Type B pancreatic cell (in vitro differentiated cells): ENCODE measurements around the gene DNM1L. TPM values are rescaled to one million over a fixed set of nuclear protein-coding genes. Genes with fewer than 3 reads are reported as not detected.

Source experiments
- DNase-seq: peaks from one replicate; pipeline ENCODE4 v3.0.0; 2021; ENCODE audit warnings: mixed read lengths; ENCODE audit not compliant: unreplicated experiment; ENCODE audit errors: extremely low spot score
- H3K27ac Mint-ChIP-seq: 2 replicates; pipeline ENCODE4 v1.8.0; 2021; ENCODE audit warnings: mild to moderate bottlenecking, mixed read lengths
- H3K27me3 Mint-ChIP-seq: 2 replicates; pipeline ENCODE4 v1.8.0; 2021; ENCODE audit warnings: mixed read lengths
- H3K36me3 Mint-ChIP-seq: 2 replicates; pipeline ENCODE4 v1.8.0; 2021; ENCODE audit warnings: mixed read lengths
- H3K4me1 Mint-ChIP-seq: one replicate; pipeline ENCODE4 v1.8.0; 2021; ENCODE audit warnings: mixed read lengths; ENCODE audit not compliant: unreplicated experiment
- H3K4me3 Mint-ChIP-seq: 2 replicates; pipeline ENCODE4 v1.8.0; 2021; ENCODE audit warnings: mild to moderate bottlenecking, mixed read lengths
- H3K9me3 Mint-ChIP-seq: 2 replicates; pipeline ENCODE4 v1.8.0; 2021; ENCODE audit warnings: mixed read lengths
- total RNA-seq: library from RNA; stranded (reverse); gene quantifications from 2 replicates; pipeline ENCODE4 v1.2.1, GENCODE V29; 2021; ENCODE audit warnings: low replicate concordance
- TF ChIP-seq, protein P1 (sequence below): fragments of 200-600 bp; sonication (generic); conservative IDR thresholded peaks from 2 replicates; pipeline ENCODE4 v1.5.0; 2021; ENCODE audit warnings: antibody characterized with exemption, mild to moderate bottlenecking

The DNM1L gene
- total RNA-seq, 1 donor from 2014 or later = 76.8 TPM

DNA sequence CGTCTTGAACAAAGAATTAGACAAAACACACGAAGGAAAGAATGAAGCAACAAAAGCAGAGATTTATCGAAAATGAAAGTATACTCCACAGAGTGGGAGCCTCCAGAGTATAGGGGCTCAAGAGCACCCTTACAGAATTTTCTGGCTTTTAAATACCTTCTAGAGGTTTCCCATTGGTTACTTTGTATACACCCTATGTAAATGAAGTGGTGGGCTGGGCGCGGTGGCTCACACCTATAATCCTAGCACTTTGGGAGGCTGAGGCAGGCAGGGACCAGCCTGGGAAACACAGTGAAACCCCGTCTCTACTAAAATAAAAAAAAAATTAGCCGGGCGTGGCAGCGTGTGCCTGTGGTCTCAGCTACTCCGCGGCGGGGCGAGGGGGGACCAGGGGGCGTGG, 13.1 kb upstream of the DNM1L start:
- no peaks in the 10 kb centered on the region for H3K27me3 Mint-ChIP-seq
- no peak for DNase-seq
- no peaks in the 10 kb centered on the region for H3K4me1 Mint-ChIP-seq
- peaks cover 7% of the 10 kb centered on the region for H3K36me3 Mint-ChIP-seq
- no peak overlapping the region for H3K27ac Mint-ChIP-seq
- no peaks in the 10 kb centered on the region for H3K9me3 Mint-ChIP-seq
- no peak overlapping the region for H3K4me3 Mint-ChIP-seq
- TF ChIP-seq, protein P1, sequence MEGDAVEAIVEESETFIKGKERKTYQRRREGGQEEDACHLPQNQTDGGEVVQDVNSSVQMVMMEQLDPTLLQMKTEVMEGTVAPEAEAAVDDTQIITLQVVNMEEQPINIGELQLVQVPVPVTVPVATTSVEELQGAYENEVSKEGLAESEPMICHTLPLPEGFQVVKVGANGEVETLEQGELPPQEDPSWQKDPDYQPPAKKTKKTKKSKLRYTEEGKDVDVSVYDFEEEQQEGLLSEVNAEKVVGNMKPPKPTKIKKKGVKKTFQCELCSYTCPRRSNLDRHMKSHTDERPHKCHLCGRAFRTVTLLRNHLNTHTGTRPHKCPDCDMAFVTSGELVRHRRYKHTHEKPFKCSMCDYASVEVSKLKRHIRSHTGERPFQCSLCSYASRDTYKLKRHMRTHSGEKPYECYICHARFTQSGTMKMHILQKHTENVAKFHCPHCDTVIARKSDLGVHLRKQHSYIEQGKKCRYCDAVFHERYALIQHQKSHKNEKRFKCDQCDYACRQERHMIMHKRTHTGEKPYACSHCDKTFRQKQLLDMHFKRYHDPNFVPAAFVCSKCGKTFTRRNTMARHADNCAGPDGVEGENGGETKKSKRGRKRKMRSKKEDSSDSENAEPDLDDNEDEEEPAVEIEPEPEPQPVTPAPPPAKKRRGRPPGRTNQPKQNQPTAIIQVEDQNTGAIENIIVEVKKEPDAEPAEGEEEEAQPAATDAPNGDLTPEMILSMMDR = no peak

- no peak for DNase-seq
- Mint-ChIP-seq H3K27ac (no peak overlapping the region), H3K4me1 (no peaks in the 10 kb centered on the region), H3K4me3 (no peak overlapping the region), H3K36me3 (peaks cover 7% of the 10 kb centered on the region), H3K27me3 (no peaks in the 10 kb centered on the region), H3K9me3 (no peaks in the 10 kb centered on the region)
- TF ChIP-seq, protein P1 = no peak
These were observed 9.5 kb upstream of the DNM1L start for GRCh38 chr12:32669584-32669983.

GRCh38 chr12:32671930-32672780, 6.9 kb upstream of the DNM1L start:
- no peaks in the 10 kb centered on the region for H3K27me3 Mint-ChIP-seq
- TF ChIP-seq, protein P1 = peak; percentile 77
- no peak overlapping the region for H3K27ac Mint-ChIP-seq
- H3K4me1 Mint-ChIP-seq = no peaks in the 10 kb centered on the region
- H3K9me3 Mint-ChIP-seq = no peaks in the 10 kb centered on the region
- no peak for DNase-seq
- H3K4me3 Mint-ChIP-seq = no peak overlapping the region
- peaks cover 4% of the 10 kb centered on the region for H3K36me3 Mint-ChIP-seq

GRCh38 chr12:32679920-32680237, 778 bp downstream of the DNM1L start:
- Mint-ChIP-seq H3K27me3 (no peaks in the 10 kb centered on the region), H3K27ac (peak overlapping the region; percentile 91), H3K36me3 (peaks cover 11% of the 10 kb centered on the region), H3K4me1 (peaks cover 4% of the 10 kb centered on the region), H3K9me3 (no peaks in the 10 kb centered on the region), H3K4me3 (peak overlapping the region; percentile 89)
- TF ChIP-seq, protein P1 = no peak
- no peak for DNase-seq

- Mint-ChIP-seq H3K9me3 (no peaks in the 10 kb centered on the region), H3K4me1 (peaks cover 4% of the 10 kb centered on the region), H3K27ac (peak overlapping the region; percentile 91), H3K4me3 (peak overlapping the region; percentile 89), H3K36me3 (peaks cover 16% of the 10 kb centered on the region), H3K27me3 (no peaks in the 10 kb centered on the region)
- TF ChIP-seq, protein P1 = no peak
- no peak for DNase-seq
These were observed 1.7 kb downstream of the DNM1L start for GRCh38 chr12:32680787-32681186.
